Stimulated activated CD8-positive, alpha-beta memory T cell treated with anti-CD3 and anti-CD28 coated beads, Interleukin-15, amount 100 ng/mL, for 48 hours (primary cell): ENCODE measurements around the gene FBXO17.

Source experiments
- DNase-seq, 2 donors: peaks; one replicate each; pipeline ENCODE4 v3.0.0-alpha.2; 2020; ENCODE audit warnings: low read depth in 2 of 2

FBXO17 gene

DNA sequence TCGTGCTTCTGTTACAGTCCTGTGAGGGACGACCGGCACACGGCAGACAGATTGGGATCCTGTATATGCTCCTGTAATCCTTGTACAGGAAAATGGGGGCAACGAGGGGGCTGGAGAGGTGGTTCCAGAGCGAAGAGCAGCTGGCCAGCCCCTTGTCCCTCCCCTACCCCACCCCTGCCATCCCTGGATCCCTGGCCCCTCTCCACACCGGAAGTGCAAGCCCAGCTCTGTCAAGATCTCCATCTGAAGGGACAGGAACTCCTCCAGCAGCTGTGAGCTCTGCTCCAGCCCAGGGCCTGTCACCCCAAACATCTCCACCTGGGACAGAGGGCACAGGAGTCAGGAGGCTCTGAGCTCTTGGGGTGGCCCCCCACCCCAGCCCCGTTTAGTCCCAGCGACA is 58.0 kb downstream of the FBXO17 start:
- no peak for DNase-seq

DNA sequence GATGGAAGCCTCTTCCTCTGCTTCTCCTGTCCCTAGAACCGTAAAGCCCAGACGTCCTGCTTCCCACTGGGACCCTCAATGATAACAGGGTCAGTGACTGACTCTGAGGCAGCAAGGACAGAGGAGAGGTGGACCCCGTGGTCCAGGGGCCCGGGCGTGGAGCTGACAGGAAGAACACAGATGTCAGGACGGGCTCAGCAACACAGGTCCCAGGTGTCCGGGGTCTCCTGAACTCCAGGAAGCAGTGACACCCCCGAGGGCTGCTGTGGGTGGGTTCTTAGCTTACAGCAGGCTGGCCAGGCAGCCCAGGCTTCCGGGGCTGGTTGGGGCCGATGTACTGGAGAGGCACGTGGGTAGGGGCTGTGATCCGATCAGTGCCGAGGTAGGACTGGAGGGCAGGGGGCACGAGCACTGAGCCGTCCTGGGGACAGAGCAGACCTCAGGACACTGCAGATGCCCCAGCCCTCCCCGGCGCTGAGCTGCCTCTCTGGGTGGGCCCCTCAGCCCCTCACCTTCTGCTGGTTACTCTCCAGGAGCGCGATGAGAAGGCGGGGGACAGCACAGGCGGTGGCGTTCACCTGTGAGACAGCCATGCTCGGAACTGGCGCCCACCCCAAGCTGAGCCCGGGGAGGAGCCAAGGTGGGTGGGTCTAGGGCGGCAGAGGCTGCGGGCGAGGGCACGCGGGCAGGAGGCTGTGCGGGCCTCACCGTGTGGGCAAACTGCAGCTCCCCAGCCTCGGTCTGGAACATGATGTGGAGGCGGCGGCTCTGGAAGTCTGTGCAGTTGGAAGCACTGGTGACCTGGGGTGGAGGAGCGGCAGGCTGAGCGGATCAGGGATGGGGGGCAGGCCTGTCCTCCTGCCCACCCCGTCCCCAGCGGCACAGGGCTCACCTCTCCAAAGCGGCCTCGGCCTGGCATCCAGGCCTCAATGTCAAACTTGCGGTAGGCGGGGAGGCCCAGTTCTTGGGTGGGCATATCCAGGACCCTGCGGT is 59.9 kb downstream of the FBXO17 start:
- DNase-seq = no peak

DNA sequence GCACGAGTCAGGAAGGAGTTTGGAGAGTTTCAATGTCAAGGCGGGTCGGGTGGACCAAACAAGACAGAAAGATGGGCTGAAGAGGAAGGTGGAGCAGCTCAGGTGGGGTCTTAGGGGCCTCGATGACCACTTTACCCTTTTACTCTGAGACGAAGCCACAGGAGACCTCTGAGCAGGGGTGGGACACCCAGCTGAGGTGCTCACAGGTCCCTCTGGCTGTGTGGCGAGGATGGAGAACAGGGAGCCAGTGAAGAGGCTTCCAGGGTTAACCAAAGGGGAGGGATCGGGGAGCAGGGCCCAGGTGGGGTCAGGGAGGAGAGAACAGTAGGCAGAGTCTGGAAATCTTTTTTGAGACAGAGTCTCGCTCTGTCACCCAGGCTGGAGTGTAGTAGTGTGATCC is 61.6 kb downstream of the FBXO17 start:
- DNase-seq = no peak

DNA sequence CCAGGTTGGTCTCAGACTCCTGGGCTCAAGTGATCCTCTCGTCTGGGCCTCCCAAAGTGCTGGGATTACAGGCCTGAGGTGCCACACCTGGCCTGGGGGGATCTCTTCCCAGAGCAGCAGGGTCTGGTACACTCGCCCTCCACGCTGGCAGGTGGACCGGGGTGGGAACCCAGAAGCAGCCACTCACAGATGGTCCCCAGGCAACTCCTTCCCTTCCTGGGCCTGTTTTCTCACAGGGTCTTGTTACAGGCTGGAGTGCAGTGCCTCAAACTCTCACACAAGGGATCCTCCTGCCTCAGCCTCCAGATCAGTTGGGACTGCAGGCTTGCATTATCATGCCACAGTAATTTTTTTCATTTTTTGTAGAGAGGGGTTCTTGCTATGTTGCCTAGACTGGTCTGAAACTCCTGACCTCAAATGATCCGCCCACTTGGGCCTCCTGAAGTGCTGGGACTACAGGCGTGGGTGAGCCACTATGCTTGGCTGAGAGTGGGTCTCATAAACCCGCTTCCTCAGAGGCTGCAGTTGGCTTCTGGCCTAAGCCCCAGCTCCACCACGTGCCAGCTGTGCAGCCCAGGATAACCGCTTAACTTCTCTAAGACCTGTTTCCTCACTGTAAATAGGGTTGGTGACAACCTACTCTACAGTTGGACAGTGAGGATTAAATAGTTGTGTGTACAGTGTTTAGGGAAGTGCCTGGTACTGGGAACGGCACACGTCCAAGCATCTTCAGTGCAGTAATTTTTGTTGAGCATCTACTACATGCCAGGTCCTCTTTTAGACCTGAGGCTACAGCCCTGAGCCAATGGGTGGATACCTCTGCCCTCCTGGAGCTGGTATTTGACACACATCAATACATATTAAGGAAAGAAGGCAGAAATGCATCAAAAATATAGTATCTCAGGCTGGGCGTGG is 62.7 kb downstream of the FBXO17 start:
- no peak for DNase-seq

DNA sequence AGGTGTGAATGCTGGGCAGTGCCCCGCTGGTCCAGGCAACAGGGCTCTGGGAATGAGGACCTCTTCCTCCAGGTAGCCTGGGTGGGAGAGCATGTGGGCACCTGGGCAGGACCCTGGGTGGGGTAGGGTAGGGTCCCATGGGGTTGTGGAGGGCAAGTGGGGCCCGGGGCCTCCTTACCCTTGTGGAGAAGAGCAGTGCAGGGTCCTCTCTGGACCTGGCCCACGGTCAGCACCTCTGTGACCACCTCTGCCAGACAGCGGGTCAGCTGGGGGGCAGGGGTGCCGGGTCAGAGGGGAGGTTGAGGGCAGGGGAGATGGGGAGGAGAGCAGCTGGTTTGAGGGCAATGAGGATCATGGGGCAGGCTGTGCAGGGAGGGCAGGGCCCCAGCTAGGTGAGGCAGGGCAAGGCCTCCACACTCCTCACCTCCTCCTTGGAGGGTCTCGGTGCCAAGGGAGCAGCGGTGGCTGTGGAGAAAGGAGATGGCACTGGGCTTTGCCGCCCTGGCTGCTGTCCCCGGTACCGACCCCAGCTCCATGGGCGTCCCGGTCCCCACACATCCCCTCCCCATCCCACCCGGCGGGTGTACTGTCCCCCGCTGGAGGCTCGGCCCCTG is 64.0 kb downstream of the FBXO17 start:
- DNase-seq = no peak

DNA sequence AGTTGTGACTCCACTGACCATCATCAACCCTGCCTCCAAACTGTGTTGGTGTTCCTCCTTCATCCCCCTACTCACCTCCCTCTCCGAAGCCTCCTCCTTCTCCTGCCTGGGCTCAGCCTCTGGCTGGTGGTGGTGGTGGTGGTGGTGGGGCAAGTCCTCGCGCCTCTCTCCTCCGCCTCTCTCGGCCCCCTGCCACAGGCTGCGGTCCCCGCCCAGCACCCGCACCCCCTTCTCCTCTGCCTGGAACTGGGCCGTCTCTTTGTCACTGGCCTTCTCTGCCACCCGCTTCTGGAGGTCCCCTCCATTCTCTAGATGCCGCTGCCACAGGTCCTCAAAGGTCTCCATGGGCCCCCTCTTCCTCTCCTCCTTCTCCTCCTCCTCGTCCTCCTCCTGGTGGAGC is 65.1 kb downstream of the FBXO17 start:
- no peak for DNase-seq

DNA sequence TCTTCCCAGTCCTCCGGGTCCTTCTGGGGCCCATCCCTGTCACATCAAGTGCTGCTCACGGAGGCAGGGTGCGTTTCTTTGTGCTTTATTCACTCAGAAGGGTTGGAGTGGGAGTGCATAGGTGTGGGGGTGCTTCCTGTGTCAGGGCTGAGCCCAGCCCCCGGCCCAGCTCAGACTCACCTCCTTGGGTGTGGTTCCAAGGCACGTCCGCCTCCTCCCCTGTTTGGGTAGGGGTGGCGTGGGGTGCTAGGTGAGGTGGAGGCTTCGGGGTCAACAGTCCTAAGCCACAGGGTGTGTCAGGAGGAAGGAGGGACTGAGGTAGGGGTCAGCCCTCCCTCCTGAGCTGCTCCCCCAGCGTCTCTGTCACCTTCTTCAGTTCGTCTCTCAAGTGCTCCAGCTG is 66.6 kb downstream of the FBXO17 start:
- no peak for DNase-seq

DNA sequence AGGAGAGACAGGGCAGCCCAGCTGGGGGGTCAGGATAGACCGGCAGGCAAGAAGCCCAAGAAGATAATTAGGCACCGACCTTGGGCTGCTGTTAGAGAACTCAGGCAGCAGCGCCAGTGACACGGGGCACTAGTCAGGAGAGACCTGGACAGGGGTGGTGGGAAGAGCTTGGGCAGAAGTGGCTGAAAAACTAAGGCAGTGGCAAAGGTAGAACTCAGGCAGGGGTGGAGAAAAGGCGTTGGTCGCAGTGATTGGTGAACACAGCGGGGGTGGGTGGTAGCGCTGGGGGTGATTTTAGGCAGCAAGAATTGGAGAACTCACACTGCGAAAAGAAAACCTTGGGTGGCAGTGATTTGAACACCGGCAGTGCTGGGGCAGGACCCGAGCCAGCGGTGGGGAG is 67.9 kb downstream of the FBXO17 start:
- no peak for DNase-seq

DNA sequence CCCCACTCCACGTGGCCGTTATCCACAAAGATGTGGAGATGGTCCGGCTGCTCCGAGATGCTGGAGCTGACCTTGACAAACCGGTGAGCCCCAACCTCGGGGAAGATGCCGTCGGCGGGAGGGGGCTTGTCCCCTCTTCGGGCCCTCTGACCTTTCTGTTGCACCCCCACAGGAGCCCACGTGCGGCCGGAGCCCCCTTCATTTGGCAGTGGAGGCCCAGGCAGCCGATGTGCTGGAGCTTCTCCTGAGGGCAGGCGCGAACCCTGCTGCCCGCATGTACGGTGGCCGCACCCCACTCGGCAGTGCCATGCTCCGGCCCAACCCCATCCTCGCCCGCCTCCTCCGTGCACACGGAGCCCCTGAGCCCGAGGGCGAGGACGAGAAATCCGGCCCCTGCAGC is 68.3 kb downstream of the FBXO17 start:
- no peak for DNase-seq

DNA sequence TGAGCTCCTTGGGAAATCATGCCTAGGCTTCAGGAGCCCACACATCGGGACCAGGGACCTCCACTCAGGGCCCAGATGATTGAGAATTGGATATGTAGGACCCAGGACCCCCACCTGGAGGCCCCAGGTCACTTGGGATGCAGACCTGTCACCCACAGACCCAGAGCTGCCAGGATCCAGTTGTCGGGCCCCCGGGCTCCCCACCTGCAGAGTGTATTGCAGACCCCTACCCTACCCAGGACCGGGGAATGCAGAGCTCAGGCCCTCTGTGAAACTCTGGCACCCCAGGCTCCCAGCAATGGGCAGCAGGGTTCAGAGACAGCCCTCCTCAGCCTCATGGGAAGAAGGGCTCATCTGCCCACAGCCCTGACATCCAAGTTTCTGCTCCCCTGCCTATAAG is 69.9 kb downstream of the FBXO17 start:
- no peak for DNase-seq

DNA sequence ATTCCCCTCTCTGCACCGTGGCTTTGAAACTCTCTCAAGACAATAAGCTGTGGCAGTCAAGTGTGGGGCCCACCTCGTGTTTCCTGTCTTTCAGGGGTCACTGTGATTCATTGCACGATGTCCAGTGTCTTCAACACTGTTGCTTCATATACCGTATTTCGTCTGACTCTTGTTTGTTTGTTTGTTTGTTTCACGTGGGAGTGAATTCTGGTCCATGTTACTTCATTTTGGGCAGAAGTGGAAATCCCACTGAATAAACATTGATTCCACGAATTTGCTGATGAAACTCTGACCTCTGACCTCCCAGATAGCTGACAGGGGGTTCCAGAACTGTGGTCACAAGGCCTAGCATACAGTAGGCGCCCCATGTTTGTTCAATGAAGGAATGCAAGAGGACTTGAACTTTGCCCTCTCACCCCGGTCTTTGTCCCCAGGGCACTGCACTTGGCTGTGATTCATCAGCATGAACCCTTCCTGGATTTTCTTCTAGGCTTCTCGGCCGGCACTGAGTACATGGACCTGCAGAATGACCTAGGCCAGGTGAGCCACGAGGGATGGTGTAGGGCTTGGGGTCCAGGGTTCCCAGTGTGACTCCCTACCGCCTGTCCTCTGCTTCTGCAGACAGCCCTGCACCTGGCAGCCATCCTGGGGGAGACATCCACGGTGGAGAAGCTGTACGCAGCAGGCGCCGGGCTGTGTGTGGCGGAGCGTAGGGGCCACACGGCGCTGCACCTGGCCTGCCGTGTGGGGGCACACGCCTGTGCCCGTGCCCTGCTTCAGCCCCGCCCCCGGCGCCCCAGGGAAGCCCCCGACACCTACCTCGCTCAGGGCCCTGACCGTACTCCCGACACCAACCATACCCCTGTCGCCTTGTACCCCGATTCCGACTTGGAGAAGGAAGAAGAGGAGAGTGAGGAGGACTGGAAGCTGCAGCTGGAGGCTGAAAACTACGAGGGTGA is 70.7 kb downstream of the FBXO17 start:
- no peak for DNase-seq

DNA sequence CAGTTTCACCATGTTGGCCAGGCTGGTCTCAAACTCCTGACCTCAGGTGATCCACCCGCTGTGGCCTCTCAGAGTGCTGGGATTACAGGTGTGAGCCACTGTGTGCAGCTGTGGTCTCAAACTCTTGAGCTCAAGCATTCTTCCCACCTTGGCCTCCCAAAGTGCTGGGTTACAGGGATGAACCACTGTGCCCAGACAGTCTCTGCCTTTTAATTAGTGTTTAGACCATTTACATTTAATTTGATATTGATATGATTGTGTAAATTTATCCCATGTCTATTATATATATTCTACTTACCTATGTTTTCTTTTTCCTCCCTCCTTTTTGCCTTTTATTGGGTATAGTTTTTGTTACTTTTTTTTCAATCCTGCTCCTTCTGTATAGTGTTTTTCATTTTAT is 73.9 kb downstream of the FBXO17 start:
- no peak for DNase-seq

DNA sequence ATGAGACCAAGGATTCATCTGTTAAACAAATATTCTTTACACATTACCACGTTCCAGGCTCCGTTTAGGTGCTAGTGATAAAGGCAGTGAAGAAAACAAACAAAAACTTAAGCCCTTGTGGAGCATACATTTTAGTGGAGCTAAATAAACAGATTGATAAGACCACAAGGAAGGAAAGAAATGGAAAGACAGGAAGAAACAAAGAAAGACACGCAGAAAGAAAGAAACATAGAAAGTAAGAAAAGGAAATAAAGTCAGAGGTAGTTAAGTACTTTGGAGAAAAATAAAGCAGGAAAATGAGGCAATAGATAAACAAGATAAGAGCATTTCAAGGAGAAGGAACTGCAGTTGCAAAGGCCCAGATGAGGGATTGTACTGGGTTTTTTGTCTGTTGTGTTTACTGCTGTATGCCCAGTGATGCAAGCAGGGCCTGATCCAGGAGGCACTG is 74.8 kb downstream of the FBXO17 start:
- DNase-seq = no peak

DNA sequence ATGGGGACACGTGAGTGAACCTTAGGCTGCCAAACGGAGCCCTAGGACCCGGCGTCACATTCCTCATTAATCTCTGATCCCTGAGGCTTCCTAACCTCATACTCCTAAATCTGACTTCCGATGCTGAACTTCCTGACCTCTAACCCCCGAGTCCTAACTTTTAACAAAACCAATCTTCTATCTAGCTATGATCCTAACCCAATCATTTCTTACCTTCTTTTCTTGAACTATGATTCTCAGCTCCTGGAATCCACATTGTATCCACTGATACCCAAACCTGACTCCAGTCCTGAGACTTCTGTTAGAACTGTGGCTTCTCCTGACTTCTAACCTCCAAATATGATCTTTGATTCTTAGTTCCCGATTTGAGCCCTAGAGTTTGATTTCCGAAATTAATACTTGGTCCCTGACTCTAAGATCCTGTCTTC is 75.3 kb downstream of the FBXO17 start:
- no peak for DNase-seq

DNA sequence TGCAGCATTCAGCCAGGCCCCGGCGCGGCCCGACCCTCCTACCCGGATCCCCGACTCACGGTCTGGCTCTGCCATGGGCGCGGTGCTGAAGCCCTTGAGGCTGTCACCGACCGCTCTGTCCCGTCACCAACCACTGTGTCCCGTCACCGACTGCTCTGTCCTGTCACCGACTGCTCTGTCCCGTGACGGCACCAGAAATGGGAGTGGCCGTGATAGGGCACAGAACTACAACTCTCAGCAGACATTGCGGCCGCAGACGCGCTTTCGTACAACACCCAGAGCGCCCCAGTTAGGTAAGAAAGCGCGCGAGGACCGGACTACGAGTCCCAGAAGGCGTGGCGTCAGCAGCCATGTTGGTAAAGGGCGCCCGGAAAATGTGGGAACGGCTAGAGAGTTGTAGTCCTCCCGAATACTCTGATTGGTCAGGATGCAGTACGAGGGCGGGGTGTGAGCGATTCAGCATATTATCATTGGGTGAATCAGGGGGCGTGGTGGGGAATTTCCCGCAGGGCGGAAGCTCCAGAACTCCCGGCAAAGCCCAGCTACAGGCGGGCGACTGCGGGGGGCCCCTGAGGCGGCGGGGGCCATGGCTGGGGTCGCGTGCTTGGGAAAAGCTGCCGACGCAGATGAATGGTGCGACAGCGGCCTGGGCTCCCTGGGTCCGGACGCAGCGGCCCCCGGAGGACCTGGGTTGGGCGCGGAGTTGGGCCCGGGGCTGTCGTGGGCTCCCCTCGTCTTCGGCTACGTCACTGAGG is 75.9 kb downstream of the FBXO17 start, which contains the start of the genes NFKBIB and SIRT2:
Gene NFKBIB, plus strand, starts transcription at position 523 of the 755 bp plus-strand sequence. Its CDS starts 64 bp downstream, at position 587.
Gene SIRT2, minus strand, starts transcription at position 172 of the 755 bp plus-strand sequence. Its CDS starts 97 bp downstream, at position 75.
- peak; percentile 99 for DNase-seq

DNA sequence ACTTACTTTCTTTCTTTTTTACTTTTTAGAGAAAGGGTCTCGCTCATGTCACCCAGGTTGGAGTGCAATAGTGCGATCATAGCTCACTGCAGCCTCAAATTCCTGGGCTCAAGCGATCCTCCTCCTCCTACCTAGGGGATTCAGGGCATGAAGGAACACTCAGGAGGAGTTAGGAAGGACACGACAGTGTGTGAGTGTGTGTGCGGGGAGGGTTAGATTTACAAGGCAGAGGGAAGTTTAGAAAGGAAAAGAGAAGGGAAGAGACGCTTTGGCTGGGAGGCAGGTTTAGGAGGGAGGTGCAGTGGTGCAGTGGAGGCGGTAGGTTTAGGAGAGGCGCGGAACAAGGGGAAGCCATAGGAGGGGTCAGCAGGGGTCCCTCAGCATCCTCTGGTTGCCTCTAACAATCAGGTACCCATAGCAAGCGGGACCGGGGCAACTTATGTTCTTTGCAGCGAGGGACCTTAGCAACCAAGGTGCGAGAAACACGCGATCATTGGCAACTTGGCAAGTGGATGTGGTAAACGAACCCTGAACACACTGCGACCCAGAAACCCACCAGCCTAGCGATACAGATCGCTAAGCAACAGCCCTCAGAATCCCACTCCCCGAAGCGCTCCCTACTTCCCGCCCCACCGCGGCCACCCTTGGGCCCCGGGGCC is 76.6 kb downstream of the FBXO17 start:
- DNase-seq = no peak

DNA sequence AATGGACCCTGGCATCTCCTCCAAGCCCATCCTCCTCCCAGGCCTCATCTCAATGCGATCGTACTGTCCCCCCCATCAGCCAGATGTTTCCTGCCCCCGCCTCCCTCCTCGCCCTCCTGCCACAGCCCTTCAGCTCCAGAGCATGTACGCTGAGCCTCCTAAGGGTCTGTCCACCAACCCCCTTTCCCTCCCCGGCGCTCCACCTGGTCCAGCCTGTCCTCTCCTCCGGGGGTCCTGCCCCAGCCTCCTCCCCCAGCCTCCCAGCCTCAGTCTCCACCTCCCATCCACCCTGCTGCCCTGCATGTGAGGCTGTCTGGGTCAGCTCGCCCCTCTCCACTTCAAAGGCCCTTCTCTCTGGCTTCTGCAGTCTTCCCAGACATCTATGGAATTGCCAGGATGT is 80.6 kb downstream of the FBXO17 start:
- DNase-seq = no peak

DNA sequence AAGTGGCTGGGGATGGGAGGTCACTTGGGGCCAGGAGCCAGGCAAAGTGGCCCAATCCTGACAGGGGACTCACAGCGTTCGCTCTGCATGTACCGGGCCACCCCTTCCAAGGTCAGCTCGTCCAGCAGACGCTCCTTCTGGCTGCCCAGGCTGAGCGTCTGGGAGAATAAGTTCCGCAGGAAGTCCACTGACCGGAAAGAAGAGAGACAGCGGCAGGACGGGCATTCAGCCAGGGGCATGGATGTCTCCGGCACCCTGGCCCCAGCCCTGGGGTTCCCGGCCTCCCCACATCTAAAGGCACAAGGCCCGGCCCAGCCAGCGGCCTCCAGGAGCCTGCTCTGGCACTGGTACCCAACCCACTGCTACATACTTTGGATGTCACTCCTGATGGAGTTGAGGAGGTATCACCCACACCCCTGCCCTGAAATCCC is 82.2 kb downstream of the FBXO17 start:
- no peak for DNase-seq

DNA sequence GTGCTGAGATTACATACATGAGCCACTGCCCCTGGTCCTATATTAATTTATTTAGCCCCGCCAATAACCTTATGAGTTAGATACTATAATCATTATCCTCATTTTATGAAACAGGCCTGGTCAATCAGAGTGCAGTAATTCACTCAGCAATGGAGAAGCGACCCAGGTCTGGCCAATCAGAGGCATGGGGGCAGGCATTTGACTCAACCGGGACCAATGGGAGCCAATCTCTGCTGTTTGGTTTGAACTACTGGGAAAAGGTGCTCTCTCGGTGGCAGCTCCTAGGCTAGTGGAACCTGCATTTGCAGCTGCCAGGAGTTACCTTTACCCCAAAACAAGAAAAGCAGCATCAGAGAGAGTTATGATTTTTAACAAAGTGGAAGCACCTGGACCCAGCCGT is 82.7 kb downstream of the FBXO17 start:
- no peak for DNase-seq
